Vagina (tissue), 2 donors: ENCODE results near the gene MGAM2. TPM values are rescaled to one million over a fixed set of nuclear protein-coding genes. Genes with fewer than 3 reads are reported as not detected.

ENCODE experiments used
- DNase-seq, 2 donors: peaks; one replicate each; pipeline ENCODE4 v3.0.0-alpha.2; 2017; ENCODE audit errors: extremely low spot score in 2 of 2
- H3K27ac ChIP-seq: fragments of 200-600 bp; sonication (generic); one replicate; pipeline ENCODE4 v1.5.1; 2019
- H3K27me3 ChIP-seq: fragments of 200-600 bp; sonication (generic); one replicate; pipeline ENCODE4 v1.5.1; 2019
- H3K36me3 ChIP-seq, 2 donors: fragments of 200-600 bp; sonication (generic); one replicate each; pipeline ENCODE4 v1.5.1; 2017 to 2019
- H3K4me1 ChIP-seq: fragments of 200-600 bp; sonication (generic); one replicate; pipeline ENCODE4 v1.5.1; 2019
- H3K4me3 ChIP-seq, 2 donors: fragments of 200-600 bp; sonication (generic); 1 replicate in 1 of 2; 2 replicates in 1 of 2; pipeline ENCODE4 v1.5.1; 2016 to 2019
- H3K9me3 ChIP-seq: fragments of 200-600 bp; sonication (generic); one replicate; pipeline ENCODE4 v1.5.1; 2019
- POLR2A ChIP-seq, 2 donors: fragments of 450-650 bp; IDR thresholded peaks; one replicate each; pipeline ENCODE4 v1.6.1; 2017; ENCODE audit warnings: antibody characterized with exemption in 2 of 2, mild to moderate bottlenecking in 2 of 2, moderate library complexity in 2 of 2
- POLR2AphosphoS5 ChIP-seq, 2 donors: sonication (generic); formaldehyde crosslinking; IDR thresholded peaks; one replicate each; pipeline ENCODE4 v1.9.0; 2017; ENCODE audit warnings: antibody characterized with exemption in 2 of 2, mild to moderate bottlenecking in 2 of 2, low read depth in 1 of 2; ENCODE audit not compliant: insufficient read depth in 1 of 2
- intact Hi-C: fragments of 100-400 bp; cut with DNase I; formaldehyde crosslinking; loops from one replicate; pipeline ENCODE4 v1.15.1; 2023
- total RNA-seq: library from RNA; depleted of rRNA; stranded (reverse); fragments of >200 nt; gene quantifications from one replicate; pipeline ENCODE4 v1.2.3, GENCODE V29; 2016
- TF ChIP-seq, protein P1 (sequence below), 3 experiments: fragments of 450-650 bp in 2 of 3; fragments of 200-600 bp in 1 of 3; sonication (generic) in 1 of 3; IDR thresholded peaks; one replicate each; pipeline ENCODE4 v1.5.1; 2017 to 2019; ENCODE audit warnings: antibody characterized with exemption in 3 of 3, mild to moderate bottlenecking in 2 of 3, moderate library complexity in 2 of 3

MGAM2 gene
- total RNA-seq, 1 donor from 2014 or later = not detected

DNA sequence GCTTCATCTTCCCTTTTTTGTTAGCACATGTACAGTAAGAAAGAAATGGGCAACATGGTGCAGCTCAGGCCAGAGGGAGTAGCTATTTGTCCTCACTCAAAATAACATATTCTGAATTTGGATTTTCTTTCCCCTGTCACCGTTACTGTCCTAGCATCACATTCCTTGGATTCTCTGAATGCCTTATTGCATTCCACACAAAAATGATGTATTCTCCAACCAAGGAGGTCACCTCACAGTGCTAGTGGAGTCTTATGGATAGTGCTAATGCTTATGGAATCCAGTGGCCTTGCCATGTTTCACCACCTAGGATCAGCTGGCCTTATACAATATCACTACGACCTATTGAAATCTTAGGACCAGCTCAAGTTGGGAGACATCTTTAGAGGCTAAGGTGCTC is 139.2 kb downstream of the MGAM2 start:
- no peaks in the 10 kb centered on the region for H3K9me3 ChIP-seq
- no peak overlapping the region for H3K27ac ChIP-seq
- intact Hi-C loops = no loop called here
- H3K27me3 ChIP-seq = no peaks in the 10 kb centered on the region
- H3K4me1 ChIP-seq = no peaks in the 10 kb centered on the region
- H3K36me3 ChIP-seq = no peaks in the 10 kb centered on the region
- H3K4me3 ChIP-seq = no peak overlapping the region
- TF ChIP-seq POLR2AphosphoS5 (IDR thresholded peaks at IDR 0.05; ENCODE audit: insufficient read depth in 1 of 2, low read depth in 1 of 2) (no peak), POLR2A (IDR thresholded peaks at IDR 0.05) (no peak)
- TF ChIP-seq, protein P1, sequence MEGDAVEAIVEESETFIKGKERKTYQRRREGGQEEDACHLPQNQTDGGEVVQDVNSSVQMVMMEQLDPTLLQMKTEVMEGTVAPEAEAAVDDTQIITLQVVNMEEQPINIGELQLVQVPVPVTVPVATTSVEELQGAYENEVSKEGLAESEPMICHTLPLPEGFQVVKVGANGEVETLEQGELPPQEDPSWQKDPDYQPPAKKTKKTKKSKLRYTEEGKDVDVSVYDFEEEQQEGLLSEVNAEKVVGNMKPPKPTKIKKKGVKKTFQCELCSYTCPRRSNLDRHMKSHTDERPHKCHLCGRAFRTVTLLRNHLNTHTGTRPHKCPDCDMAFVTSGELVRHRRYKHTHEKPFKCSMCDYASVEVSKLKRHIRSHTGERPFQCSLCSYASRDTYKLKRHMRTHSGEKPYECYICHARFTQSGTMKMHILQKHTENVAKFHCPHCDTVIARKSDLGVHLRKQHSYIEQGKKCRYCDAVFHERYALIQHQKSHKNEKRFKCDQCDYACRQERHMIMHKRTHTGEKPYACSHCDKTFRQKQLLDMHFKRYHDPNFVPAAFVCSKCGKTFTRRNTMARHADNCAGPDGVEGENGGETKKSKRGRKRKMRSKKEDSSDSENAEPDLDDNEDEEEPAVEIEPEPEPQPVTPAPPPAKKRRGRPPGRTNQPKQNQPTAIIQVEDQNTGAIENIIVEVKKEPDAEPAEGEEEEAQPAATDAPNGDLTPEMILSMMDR (IDR thresholded peaks at IDR 0.05) = no peak
- DNase-seq = no peak

GRCh38 chr7:142257958-142258357 is 146.4 kb downstream of the MGAM2 start, which contains the start of gene PRSS58:
PRSS58 (minus strand) TSS chr7:142258058; CDS start chr7:142257707, 351 bp downstream.
- Histone ChIP-seq H3K4me1 (no peaks in the 10 kb centered on the region), H3K27me3 (no peaks in the 10 kb centered on the region), H3K9me3 (no peaks in the 10 kb centered on the region), H3K36me3 (no peaks in the 10 kb centered on the region), H3K4me3 (no peak within 1 kb of the TSS), H3K27ac (no peak within 1 kb of the TSS)
- intact Hi-C loops = no loop called here
- no peak for DNase-seq
- TF ChIP-seq POLR2A (IDR thresholded peaks at IDR 0.05) (no peak), POLR2AphosphoS5 (IDR thresholded peaks at IDR 0.05; ENCODE audit: insufficient read depth in 1 of 2, low read depth in 1 of 2) (no peak)
- TF ChIP-seq, protein P1 (IDR thresholded peaks at IDR 0.05) = no peak

- intact Hi-C loops = no loop called here
- Histone ChIP-seq H3K27ac (no peak overlapping the region), H3K36me3 (no peaks in the 10 kb centered on the region), H3K27me3 (no peaks in the 10 kb centered on the region), H3K9me3 (no peaks in the 10 kb centered on the region), H3K4me1 (no peaks in the 10 kb centered on the region), H3K4me3 (no peak overlapping the region)
- no peak for DNase-seq
- no peak for TF ChIP-seq POLR2AphosphoS5 (IDR thresholded peaks at IDR 0.05; ENCODE audit: insufficient read depth in 1 of 2, low read depth in 1 of 2)
- TF ChIP-seq POLR2A (IDR thresholded peaks at IDR 0.05) = no peak
- TF ChIP-seq, protein P1 (IDR thresholded peaks at IDR 0.05) = no peak
Measured at GRCh38 chr7:142263598-142264380, 152.3 kb downstream of the MGAM2 start.

Other genes starting within 250 kb of the MGAM2 start
- not detected for gene OR9A4, start 195.3 kb upstream of the MGAM2 start, total RNA-seq
- gene CLEC5A, start 164.7 kb upstream of the MGAM2 start, total RNA-seq = 0.49 TPM
- gene TAS2R38, start 137.9 kb upstream of the MGAM2 start, total RNA-seq = not detected
- under 0.01 TPM for gene MGAM, start 115.8 kb upstream of the MGAM2 start, total RNA-seq
- gene PRSS58, start 146.3 kb downstream of the MGAM2 start, total RNA-seq = not detected